Left lung (tissue), 14 donors: ENCODE measurements around the gene PRKRA. TPM values are rescaled to one million over a fixed set of nuclear protein-coding genes. Genes with fewer than 3 reads are reported as not detected.
A peak's percentile ranks its signal among the peaks of the same experiment; 100 is the strongest.

Source experiments
- ATAC-seq: fragments of 200-7000 bp; cut with Tn5 transposase; one replicate; pipeline ENCODE4 v1.9.1; 2020; ENCODE audit warnings: moderate library complexity
- DNase-seq, 4 donors: peaks; one replicate each; pipeline ENCODE4 v3.0.0-alpha.2; 2013 to 2020
- H3K27ac ChIP-seq, 2 donors: fragments of 200-600 bp; sonication (generic) in 1 of 2; one replicate each; pipeline versions ENCODE4 v1.5.0 to v1.8.0; 2020 to 2021
- H3K27me3 ChIP-seq, 2 donors: fragments of 200-600 bp; sonication (generic) in 1 of 2; one replicate each; pipeline versions ENCODE4 v1.5.0 to v1.8.0; 2020 to 2021
- H3K36me3 ChIP-seq, 2 donors: fragments of 200-600 bp; sonication (generic) in 1 of 2; one replicate each; pipeline versions ENCODE4 v1.5.0 to v1.8.0; 2020 to 2021
- H3K4me1 ChIP-seq, 2 donors: fragments of 200-600 bp; one replicate each; pipeline ENCODE4 v1.8.0; 2021
- H3K4me3 ChIP-seq, 2 donors: fragments of 200-600 bp; sonication (generic) in 1 of 2; one replicate each; pipeline versions ENCODE4 v1.5.0 to v1.8.0; 2020 to 2021; ENCODE audit warnings: mild to moderate bottlenecking in 1 of 2
- H3K9me3 ChIP-seq, 2 donors: fragments of 200-600 bp; sonication (generic) in 1 of 2; one replicate each; pipeline versions ENCODE4 v1.5.0 to v1.8.0; 2020 to 2021
- CTCF ChIP-seq, 2 donors: fragments of 200-600 bp; sonication (generic) in 1 of 2; IDR thresholded peaks; one replicate each; pipeline versions ENCODE4 v1.5.0 to v1.8.0; 2021; ENCODE audit warnings: antibody characterized with exemption in 2 of 2
- intact Hi-C, 2 donors: fragments of 100-400 bp; cut with DNase I; formaldehyde crosslinking; loops; one replicate each; pipeline versions ENCODE4 v1.11.2 to v1.14.2; 2022
- long read RNA-seq, 12 donors: library from polyadenylated mRNA in 2 of 12; unstranded in 2 of 12; transcript quantifications; one replicate each; pipeline ENCODE4 v2.0.0 and lab custom pipeline, GENCODE V29; 2019 to 2026
- polyA plus RNA-seq, 6 donors: library from polyadenylated mRNA; unstranded; fragments of 120-200 nt; gene quantifications; one replicate each; pipeline ENCODE4 v1.2.1, GENCODE V29; 2013; ENCODE audit not compliant: insufficient read length in 6 of 6
- total RNA-seq, 2 donors: library from RNA; stranded (reverse); fragmentation: NEBNext Ultra II Directional; extraction: Animal tissue kit (Norgen Biotek cat#: 25700); gene quantifications; one replicate each; pipeline ENCODE4 v1.2.1, GENCODE V29; 2021
- donor health status: DM: no; HTN: yes; CAD: no.
- donor health status: DM: no; HTN: no; CAD: no.

Gene PRKRA
- total RNA-seq = 10 to 100 TPM; 45.2 to 45.4 TPM
- 10 to 100 TPM; 67.8 to 83.5 (median 71.5) TPM for polyA plus RNA-seq
- long read RNA-seq, donor 1, transcript PRKRA-208 (3 exons, 585 nt) = minor isoform, 5 of 130 reads
- long read RNA-seq, donor 1, transcript PRKRA-201 (8 exons, 1,826 nt) = major isoform, 20 of 130 reads
- long read RNA-seq, donor 1, partial matches to known transcripts = 102 of 130 reads
- long read RNA-seq, donor 1, other reads (novel, unspliced or antisense) = 0 of 130 reads
- long read RNA-seq, donor 2, transcript PRKRA-201 (8 exons, 1,826 nt) = major isoform, 21 of 33 reads
- long read RNA-seq, donor 2, partial matches to known transcripts = 5 of 33 reads
- long read RNA-seq, donor 2, other reads (novel, unspliced or antisense) = 0 of 33 reads
- long read RNA-seq, donor 3, transcript PRKRA-201 (8 exons, 1,826 nt) = major isoform, 19 of 23 reads
- long read RNA-seq, donor 3, partial matches to known transcripts = 0 of 23 reads
- long read RNA-seq, donor 3, other reads (novel, unspliced or antisense) = 0 of 23 reads
- long read RNA-seq, donor 4, transcript PRKRA-201 (8 exons, 1,826 nt) = major isoform, 22 of 25 reads
- long read RNA-seq, donor 4, partial matches to known transcripts = 1 of 25 reads
- long read RNA-seq, donor 4, other reads (novel, unspliced or antisense) = 0 of 25 reads
- long read RNA-seq, donor 5, transcript PRKRA-201 (8 exons, 1,826 nt) = major isoform, 20 of 22 reads
- long read RNA-seq, donor 5, partial matches to known transcripts = 0 of 22 reads
- long read RNA-seq, donor 5, other reads (novel, unspliced or antisense) = 0 of 22 reads
- long read RNA-seq, donor 6, transcript PRKRA-201 (8 exons, 1,826 nt) = major isoform, 17 of 75 reads
- long read RNA-seq, donor 6, partial matches to known transcripts = 55 of 75 reads
- long read RNA-seq, donor 6, other reads (novel, unspliced or antisense) = 0 of 75 reads
- long read RNA-seq, donor 7, transcript PRKRA-201 (8 exons, 1,826 nt) = major isoform, 12 of 34 reads
- long read RNA-seq, donor 7, partial matches to known transcripts = 15 of 34 reads
- long read RNA-seq, donor 7, other reads (novel, unspliced or antisense) = 0 of 34 reads
- long read RNA-seq, donor 8, transcript PRKRA-201 (8 exons, 1,826 nt) = major isoform, 18 of 23 reads
- long read RNA-seq, donor 8, partial matches to known transcripts = 0 of 23 reads
- long read RNA-seq, donor 8, other reads (novel, unspliced or antisense) = 0 of 23 reads
- long read RNA-seq, donor 9 = 0 reads
- long read RNA-seq, donor 10, transcript PRKRA-201 (8 exons, 1,826 nt) = major isoform, 20 of 20 reads
- long read RNA-seq, donor 10, partial matches to known transcripts = 0 of 20 reads
- long read RNA-seq, donor 10, other reads (novel, unspliced or antisense) = 0 of 20 reads
- long read RNA-seq, donor 11, transcript PRKRA-201 (8 exons, 1,826 nt) = major isoform, 29 of 99 reads
- long read RNA-seq, donor 11, partial matches to known transcripts = 52 of 99 reads
- long read RNA-seq, donor 11, other reads (novel, unspliced or antisense) = 12 of 99 reads
- long read RNA-seq, donor 12, transcript PRKRA-201 (8 exons, 1,826 nt) = major isoform, 17 of 25 reads
- long read RNA-seq, donor 12, partial matches to known transcripts = 0 of 25 reads
- long read RNA-seq, donor 12, other reads (novel, unspliced or antisense) = 0 of 25 reads

- Histone ChIP-seq H3K4me3 (peak within 1 kb of the TSS; percentile 54 to 81), H3K4me1 (peaks cover 6 to 32% of the 10 kb centered on the region in 2 donors), H3K36me3 (peaks cover 0 to 20% of the 10 kb centered on the region in 2 donors), H3K9me3 (no peaks in the 10 kb centered on the region), H3K27ac (peak within 1 kb of the TSS; percentile 93 to 96), H3K27me3 (no peaks in the 10 kb centered on the region)
- peak in 1 of 2 donors; percentile 22 for TF ChIP-seq CTCF (IDR thresholded peaks at IDR 0.05)
- intact Hi-C loops = no loop called here
- ATAC-seq (peak; percentile 98), DNase-seq (peak; percentile 98 to 100 (median 100))
These were observed at the start of gene PRKRA, which contains the start of gene PJVK for GRCh38 chr2:178450774-178451525. Gene PRKRA (minus strand): TSS chr2:178451175. CDS start chr2:178451030, 145 bp downstream. Gene PJVK (plus strand): TSS chr2:178451378. CDS start chr2:178453410, 2,032 bp downstream.

GRCh38 chr2:178499640-178500039 lies 48.7 kb upstream of the PRKRA start:
- intact Hi-C loops = no loop called here
- H3K36me3 ChIP-seq = peaks cover 0 to 100% of the 10 kb centered on the region in 2 donors

GRCh38 chr2:178498137-178498536 lies 47.2 kb upstream of the PRKRA start:
- Histone ChIP-seq H3K36me3 (peaks cover 0 to 97% of the 10 kb centered on the region in 2 donors), H3K4me1 (no peaks in the 10 kb centered on the region), H3K9me3 (no peaks in the 10 kb centered on the region), H3K4me3 (no peak overlapping the region), H3K27me3 (no peaks in the 10 kb centered on the region), H3K27ac (no peak overlapping the region)
- TF ChIP-seq CTCF (IDR thresholded peaks at IDR 0.05) = no peak
- ATAC-seq = no peak
- no peak for DNase-seq
- intact Hi-C loops = no loop called here

More at GRCh38 chr2:178499640-178500039, 48.7 kb upstream of the PRKRA start:
- no peaks in the 10 kb centered on the region for H3K4me1 ChIP-seq
- ATAC-seq = no peak
- DNase-seq = no peak
- no peaks in the 10 kb centered on the region for H3K9me3 ChIP-seq
- TF ChIP-seq CTCF (IDR thresholded peaks at IDR 0.05) = no peak
- H3K27ac ChIP-seq = no peak overlapping the region
- no peaks in the 10 kb centered on the region for H3K27me3 ChIP-seq
- H3K4me3 ChIP-seq = no peak overlapping the region

- TF ChIP-seq CTCF (IDR thresholded peaks at IDR 0.05) = no peak
- ATAC-seq (no peak), DNase-seq (no peak)
- H3K4me3 ChIP-seq = no peak overlapping the region
- no peak overlapping the region for H3K27ac ChIP-seq
- H3K9me3 ChIP-seq = no peaks in the 10 kb centered on the region
- H3K27me3 ChIP-seq = no peaks in the 10 kb centered on the region
- no peaks in the 10 kb centered on the region for H3K4me1 ChIP-seq
- intact Hi-C loops = no loop called here
- H3K36me3 ChIP-seq = peaks cover 0 to 87% of the 10 kb centered on the region in 2 donors
These were observed 45.1 kb upstream of the PRKRA start for GRCh38 chr2:178496049-178496448.
